Omental fat pad (tissue), 4 donors: ENCODE results near the gene PPFIA4. TPM values are rescaled to one million over a fixed set of nuclear protein-coding genes. Genes with fewer than 3 reads are reported as not detected.
A peak's percentile ranks its signal among the peaks of the same experiment; 100 is the strongest.
"Not testable (repeated sequence)": the region's sequence is repeated elsewhere in the genome, so short reads cannot be mapped to it uniquely, and the experiment has no call there.

Experiments
- ATAC-seq: fragments of 150-250 bp; one replicate; pipeline ENCODE4 v1.9.1; 2016; ENCODE audit warnings: mild to moderate bottlenecking, moderate library complexity; ENCODE audit not compliant: low FRiP score
- DNase-seq: peaks from one replicate; pipeline ENCODE4 v3.0.0-alpha.2; 2019; ENCODE audit warnings: low spot score
- total RNA-seq, 4 donors: library from RNA; depleted of rRNA; stranded (reverse); fragments of >200 nt; gene quantifications; one replicate each; pipeline ENCODE4 v1.1.0, GENCODE V29; 2016
- TF ChIP-seq, protein P1 (sequence below), 3 donors: fragments of 450-650 bp; IDR thresholded peaks; one replicate each; pipeline ENCODE4 v1.5.1; 2016 to 2017; ENCODE audit warnings: antibody characterized with exemption in 3 of 3, mild to moderate bottlenecking in 3 of 3, moderate library complexity in 2 of 3

PPFIA4 gene
- total RNA-seq = 1 to 10 TPM in 2 of 4 donors, under 1 TPM in 1, not detected in 1; 0.72 to 1.4 (median 1.2) TPM

DNA sequence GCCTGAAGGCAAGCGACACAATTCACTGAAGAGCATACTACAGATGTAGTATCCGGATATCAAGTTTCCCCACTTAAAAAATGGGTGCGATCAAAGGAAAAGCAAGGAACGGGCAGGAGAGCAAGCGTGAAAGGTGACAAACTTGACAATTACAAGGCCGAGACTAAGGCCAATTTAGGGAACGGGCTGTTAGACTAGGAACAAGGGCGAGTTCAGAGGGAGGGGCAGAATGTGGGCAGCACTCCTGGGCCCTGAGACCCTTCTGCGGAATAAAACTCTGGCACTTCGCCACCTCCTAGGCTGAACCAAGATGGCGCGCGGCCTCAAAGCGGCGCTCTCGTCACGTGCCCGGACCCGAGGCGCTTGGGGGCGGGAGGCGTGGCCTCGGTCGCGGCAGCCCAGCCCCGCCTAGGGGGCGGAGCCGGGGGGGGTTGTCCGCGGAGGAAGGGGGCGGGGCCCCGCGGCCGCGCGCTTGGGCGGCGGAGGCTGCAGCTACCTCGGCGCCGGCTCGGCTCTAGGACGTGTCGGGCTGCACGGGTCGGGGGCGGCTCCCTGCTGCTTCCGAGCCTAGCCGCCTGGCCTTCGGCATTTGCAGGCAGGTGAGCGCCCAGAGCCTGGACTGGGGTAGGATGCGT, at the start of gene PPFIA4:
Gene PPFIA4 (plus strand): TSS at position 461 of the 635 bp plus-strand sequence. CDS start 12,518 bp downstream, outside the sequence.
- TF ChIP-seq, protein P1, sequence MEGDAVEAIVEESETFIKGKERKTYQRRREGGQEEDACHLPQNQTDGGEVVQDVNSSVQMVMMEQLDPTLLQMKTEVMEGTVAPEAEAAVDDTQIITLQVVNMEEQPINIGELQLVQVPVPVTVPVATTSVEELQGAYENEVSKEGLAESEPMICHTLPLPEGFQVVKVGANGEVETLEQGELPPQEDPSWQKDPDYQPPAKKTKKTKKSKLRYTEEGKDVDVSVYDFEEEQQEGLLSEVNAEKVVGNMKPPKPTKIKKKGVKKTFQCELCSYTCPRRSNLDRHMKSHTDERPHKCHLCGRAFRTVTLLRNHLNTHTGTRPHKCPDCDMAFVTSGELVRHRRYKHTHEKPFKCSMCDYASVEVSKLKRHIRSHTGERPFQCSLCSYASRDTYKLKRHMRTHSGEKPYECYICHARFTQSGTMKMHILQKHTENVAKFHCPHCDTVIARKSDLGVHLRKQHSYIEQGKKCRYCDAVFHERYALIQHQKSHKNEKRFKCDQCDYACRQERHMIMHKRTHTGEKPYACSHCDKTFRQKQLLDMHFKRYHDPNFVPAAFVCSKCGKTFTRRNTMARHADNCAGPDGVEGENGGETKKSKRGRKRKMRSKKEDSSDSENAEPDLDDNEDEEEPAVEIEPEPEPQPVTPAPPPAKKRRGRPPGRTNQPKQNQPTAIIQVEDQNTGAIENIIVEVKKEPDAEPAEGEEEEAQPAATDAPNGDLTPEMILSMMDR (IDR thresholded peaks at IDR 0.05) = no peak
- DNase-seq (peak; percentile 56), ATAC-seq (peak; percentile 67)

DNA sequence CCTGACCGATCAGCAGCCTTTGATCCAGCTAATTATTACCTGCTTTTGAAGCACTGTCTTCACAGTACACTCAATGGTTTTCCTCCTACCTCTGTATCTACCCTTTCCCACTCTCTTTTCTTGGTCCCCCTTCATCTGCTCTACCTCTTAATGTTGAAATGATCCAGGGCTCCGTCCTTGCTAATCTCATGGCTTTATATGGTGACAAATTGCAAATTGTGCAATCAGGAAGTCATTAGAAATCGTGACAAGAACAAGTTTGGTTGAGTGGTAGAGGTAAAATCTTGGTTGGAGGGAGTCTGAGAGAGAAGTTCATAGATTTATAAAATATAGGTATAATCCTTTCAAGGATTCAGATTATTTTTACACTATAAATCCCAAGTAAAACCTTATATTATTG, 49.7 kb upstream of the PPFIA4 start:
- TF ChIP-seq, protein P1 (IDR thresholded peaks at IDR 0.05) = no peak
- ATAC-seq = no peak
- DNase-seq = no peak

DNA sequence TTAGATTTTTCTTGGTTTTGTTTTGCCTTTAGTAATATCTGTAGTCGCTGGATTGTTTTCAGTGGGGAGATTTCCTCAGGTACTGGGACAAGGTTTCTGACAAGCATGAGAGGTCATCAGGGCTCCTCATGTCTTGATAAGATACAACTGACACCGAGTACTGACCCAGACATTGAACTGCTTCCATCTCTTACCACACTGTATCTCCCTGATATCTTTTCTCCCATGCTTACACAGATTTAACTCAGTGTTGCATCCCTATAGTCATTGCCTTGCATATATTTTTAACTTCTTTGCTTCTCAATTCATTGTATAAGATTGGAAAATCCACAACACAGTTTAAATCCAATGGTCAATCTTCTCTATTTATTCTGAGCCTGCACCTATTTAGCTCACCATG, 46.8 kb upstream of the PPFIA4 start:
- TF ChIP-seq, protein P1 (IDR thresholded peaks at IDR 0.05) = no peak
- no peak for ATAC-seq
- no peak for DNase-seq

DNA sequence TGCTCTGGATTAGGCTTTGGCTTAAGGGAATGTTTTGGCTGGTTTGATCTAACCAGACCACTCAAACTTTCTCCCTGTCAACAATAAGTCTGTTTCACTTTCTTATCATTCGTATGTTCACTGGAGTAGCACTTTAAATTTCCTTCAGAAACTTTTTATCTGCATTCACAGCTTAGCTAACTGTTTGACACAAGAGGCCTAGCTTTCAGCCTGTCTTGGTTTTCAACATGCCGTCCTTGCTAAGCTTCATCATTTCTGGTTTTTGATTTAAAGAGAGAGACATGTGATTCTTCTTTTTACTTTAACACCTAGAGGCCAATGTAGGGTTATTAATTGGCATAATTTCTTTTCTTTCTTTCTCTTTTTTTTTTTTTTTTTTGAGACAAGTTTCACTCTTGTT, 44.4 kb upstream of the PPFIA4 start:
- no peak for ATAC-seq
- TF ChIP-seq, protein P1 (IDR thresholded peaks at IDR 0.05) = no peak

DNA sequence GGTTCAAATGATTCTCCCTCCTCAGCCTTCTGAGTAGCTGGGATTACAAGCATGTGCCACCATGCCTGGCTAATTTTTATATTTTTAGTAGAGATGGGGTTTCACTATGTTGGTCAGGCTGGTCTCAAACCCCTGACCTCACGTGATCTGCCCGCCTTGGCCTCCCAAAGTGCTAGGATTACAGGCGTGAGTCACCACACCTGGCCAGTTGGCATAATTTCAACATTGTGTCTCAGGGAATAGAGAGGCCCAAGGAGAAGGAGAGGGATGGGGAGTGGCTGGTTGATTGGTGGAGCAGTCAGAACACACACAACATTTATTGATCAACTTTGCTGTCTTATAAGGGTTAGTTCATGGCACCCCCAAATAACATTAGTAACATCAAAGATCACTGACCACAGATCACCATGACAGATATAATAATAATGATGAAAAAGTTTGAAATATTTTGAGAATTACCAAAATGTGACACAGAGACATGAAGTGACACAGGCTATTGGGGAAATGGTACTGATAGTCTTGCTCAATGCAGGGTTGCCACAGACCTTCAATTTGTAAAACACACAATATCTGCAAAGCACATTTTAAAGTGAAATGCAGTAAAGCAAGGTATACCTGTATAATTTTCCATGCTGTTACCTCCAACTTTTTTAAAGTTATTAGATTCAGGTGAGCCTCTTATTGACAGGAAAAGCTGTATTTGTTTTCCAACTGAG, 43.4 kb upstream of the PPFIA4 start:
- TF ChIP-seq, protein P1 (IDR thresholded peaks at IDR 0.05) = no peak
- ATAC-seq = no peak
- DNase-seq = no peak

More for the DNA sequence above, 44.4 kb upstream of the PPFIA4 start:
- DNase-seq = no peak

DNA sequence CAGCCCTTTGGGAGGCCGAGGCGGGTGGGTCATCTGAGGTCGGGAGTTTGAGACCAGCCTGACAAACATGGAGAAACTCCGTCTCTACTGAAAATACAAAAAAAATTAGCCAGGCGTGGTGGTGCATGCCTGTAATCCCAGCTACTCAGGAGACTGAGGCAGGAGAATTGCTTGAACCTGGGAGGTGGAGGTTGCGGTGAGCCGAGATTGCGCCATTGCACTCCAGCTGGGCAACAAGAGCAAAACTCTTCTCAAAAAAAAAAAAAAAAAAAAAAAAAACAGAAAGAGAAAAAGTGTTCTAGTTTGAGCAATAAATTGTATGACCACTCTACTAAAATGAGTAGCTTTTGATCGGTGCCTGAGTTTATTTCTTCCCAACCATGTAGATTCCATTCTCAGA, 40.2 kb upstream of the PPFIA4 start:
- DNase-seq = not testable (repeated sequence)

DNA sequence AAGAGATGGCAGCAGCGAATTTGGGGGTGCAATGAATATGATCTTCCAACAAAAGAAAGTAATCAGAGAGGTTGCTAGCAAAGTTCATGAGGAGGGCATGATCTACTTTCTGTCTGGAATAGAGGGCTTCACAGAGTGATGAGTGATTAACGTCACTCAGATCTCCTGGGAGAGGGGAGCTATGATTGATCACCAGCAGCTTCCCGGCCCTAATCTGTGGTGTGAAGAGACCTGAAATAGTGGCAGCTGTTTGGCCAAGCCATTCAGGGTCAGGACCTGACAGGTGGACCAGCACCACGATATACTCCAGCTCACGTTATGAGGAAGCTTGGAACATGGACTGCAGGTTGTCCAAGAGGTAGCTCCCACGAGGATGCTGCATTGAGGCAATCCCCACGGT, 39.0 kb upstream of the PPFIA4 start:
- TF ChIP-seq, protein P1 (IDR thresholded peaks at IDR 0.05) = no peak
- ATAC-seq = no peak
- no peak for DNase-seq

More for the DNA sequence above, 40.2 kb upstream of the PPFIA4 start:
- not testable (repeated sequence) for ATAC-seq
